Gastrocnemius medialis (tissue), 4 donors: ENCODE results near the gene BBOX1. TPM values are rescaled to one million over a fixed set of nuclear protein-coding genes. Genes with fewer than 3 reads are reported as not detected.

ENCODE experiments used
- ATAC-seq, 2 donors: fragments of 150-250 bp; one replicate each; pipeline ENCODE4 v1.9.1; 2016
- DNase-seq, 2 donors: peaks; one replicate each; pipeline ENCODE4 v3.0.0-alpha.2; 2019
- H3K27ac ChIP-seq, 4 donors: fragments of 200-600 bp; sonication (generic); 1 replicate in 1 of 4; 2 replicates in 3 of 4; pipeline ENCODE4 v1.5.1; 2016 to 2018; ENCODE audit warnings: mild to moderate bottlenecking in 2 of 4, moderate library complexity in 1 of 4
- H3K27me3 ChIP-seq, 3 donors: fragments of 200-600 bp; sonication (generic) in 2 of 3; 1 replicate in 1 of 3; 2 replicates in 2 of 3; pipeline versions ENCODE4 v1.5.1 to v1.6.0; 2016 to 2019; ENCODE audit warnings: mild to moderate bottlenecking in 1 of 3, moderate library complexity in 1 of 3
- H3K36me3 ChIP-seq, 2 donors: fragments of 200-600 bp; sonication (generic) in 1 of 2; one replicate each; pipeline ENCODE4 v1.5.1; 2017 to 2018
- H3K4me1 ChIP-seq, 2 donors: fragments of 200-600 bp; sonication (generic) in 1 of 2; one replicate each; pipeline ENCODE4 v1.5.1; 2016 to 2017; ENCODE audit warnings: mild to moderate bottlenecking in 2 of 2
- H3K4me3 ChIP-seq, 4 donors: fragments of 200-600 bp; sonication (generic) in 3 of 4; 1 replicate in 1 of 4; 2 replicates in 3 of 4; pipeline ENCODE4 v1.5.1; 2016 to 2019; ENCODE audit warnings: mild to moderate bottlenecking in 2 of 4
- H3K9me3 ChIP-seq, 3 donors: fragments of 200-600 bp; sonication (generic) in 2 of 3; 1 replicate in 1 of 3; 2 replicates in 2 of 3; pipeline ENCODE4 v1.5.1; 2016 to 2019
- POLR2A ChIP-seq, 2 donors: fragments of 450-650 bp; IDR thresholded peaks; one replicate each; pipeline ENCODE4 v1.6.1; 2017; ENCODE audit warnings: antibody characterized with exemption in 2 of 2, mild to moderate bottlenecking in 2 of 2, moderate library complexity in 2 of 2
- in situ Hi-C, 4 donors: fragments of 200-750 bp; cut with MboI; loops; one replicate each; pipeline versions ENCODE4 v1.15.0 to v1.8.0; 2017; ENCODE audit warnings: low sequenced_read_pairs in 4 of 4
- intact Hi-C: fragments of 100-400 bp; cut with DNase I; formaldehyde crosslinking; loops from one replicate; pipeline ENCODE4 v1.15.1; 2023; ENCODE audit warnings: low total_unique reads
- total RNA-seq, 4 donors: library from RNA; depleted of rRNA; stranded (reverse); fragments of >200 nt; gene quantifications; one replicate each; pipeline versions ENCODE4 v1.1.0 to v1.2.3, GENCODE V29; 2016
- TF ChIP-seq, protein P1 (sequence below), 5 experiments: fragments of 450-650 bp in 3 of 5; fragments of 200-600 bp in 2 of 5; sonication (generic) in 2 of 5; IDR thresholded peaks in 4 of 5; conservative IDR thresholded peaks in 1 of 5; 1 replicate in 4 of 5; 2 replicates in 1 of 5; pipeline ENCODE4 v1.5.1; 2016 to 2019; ENCODE audit warnings: antibody characterized with exemption in 5 of 5, mild to moderate bottlenecking in 3 of 5, moderate library complexity in 3 of 5

The BBOX1 gene
- total RNA-seq, 4 donors from 2014 or later, result 0.25 to 10.2 (median 0.65) TPM; not detected in 1

DNA sequence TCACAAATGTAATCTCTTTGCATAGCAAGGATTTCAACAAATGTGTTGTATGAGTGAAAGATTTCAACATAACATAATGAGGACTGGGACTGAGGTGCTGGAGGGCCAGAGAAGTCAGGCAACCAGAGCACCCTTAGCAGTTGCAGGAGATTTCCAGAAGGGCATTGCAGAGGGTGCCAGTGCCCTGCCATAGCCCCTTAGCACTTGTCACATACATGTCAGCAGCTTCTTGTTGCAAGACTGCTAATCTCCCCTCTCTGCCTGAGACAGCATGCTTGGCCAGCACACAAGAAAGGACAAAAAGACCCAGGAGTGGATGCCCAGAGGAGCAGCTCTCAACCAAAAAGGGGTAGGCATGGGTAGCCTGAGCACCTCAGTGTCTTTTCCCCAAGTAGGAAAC, 43.2 kb downstream of the BBOX1 start:
- Histone ChIP-seq H3K4me1 (no peaks in the 10 kb centered on the region), H3K36me3 (no peaks in the 10 kb centered on the region), H3K27me3 (no peaks in the 10 kb centered on the region), H3K4me3 (no peak overlapping the region), H3K27ac (no peak overlapping the region), H3K9me3 (no peaks in the 10 kb centered on the region)
- intact Hi-C loops, result no loop called here
- ATAC-seq (no peak), DNase-seq (no peak)
- in situ Hi-C loops, result no loop called here
- TF ChIP-seq, protein P1, sequence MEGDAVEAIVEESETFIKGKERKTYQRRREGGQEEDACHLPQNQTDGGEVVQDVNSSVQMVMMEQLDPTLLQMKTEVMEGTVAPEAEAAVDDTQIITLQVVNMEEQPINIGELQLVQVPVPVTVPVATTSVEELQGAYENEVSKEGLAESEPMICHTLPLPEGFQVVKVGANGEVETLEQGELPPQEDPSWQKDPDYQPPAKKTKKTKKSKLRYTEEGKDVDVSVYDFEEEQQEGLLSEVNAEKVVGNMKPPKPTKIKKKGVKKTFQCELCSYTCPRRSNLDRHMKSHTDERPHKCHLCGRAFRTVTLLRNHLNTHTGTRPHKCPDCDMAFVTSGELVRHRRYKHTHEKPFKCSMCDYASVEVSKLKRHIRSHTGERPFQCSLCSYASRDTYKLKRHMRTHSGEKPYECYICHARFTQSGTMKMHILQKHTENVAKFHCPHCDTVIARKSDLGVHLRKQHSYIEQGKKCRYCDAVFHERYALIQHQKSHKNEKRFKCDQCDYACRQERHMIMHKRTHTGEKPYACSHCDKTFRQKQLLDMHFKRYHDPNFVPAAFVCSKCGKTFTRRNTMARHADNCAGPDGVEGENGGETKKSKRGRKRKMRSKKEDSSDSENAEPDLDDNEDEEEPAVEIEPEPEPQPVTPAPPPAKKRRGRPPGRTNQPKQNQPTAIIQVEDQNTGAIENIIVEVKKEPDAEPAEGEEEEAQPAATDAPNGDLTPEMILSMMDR (IDR thresholded peaks at IDR 0.05 in 4 of 5, conservative IDR thresholded peaks at IDR 0.05 in 1 of 5), result no peak
- no peak for TF ChIP-seq POLR2A (IDR thresholded peaks at IDR 0.05)

DNA sequence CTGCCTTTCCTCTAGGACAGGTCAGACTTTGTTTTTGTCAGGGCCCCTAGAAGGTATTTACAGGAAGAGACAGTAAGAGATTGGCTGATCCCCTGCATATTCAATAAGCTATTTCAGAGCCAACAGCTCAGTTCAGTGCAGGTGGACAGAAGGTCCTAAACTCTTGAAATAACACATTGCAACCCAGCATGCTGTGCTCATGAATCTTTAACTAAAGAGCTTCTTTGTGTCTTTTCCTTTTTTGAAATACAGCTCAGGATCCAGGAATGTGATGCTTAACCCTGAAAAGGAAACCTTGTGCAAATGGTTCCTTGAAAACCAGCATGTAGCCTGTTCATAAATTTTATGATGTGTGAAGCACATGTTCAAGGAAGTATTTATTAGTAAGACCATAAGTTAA, 43.9 kb downstream of the BBOX1 start:
- in situ Hi-C loops (no loop called here), intact Hi-C loops (no loop called here)
- TF ChIP-seq, protein P1 (IDR thresholded peaks at IDR 0.05 in 4 of 5, conservative IDR thresholded peaks at IDR 0.05 in 1 of 5), result no peak
- no peak for TF ChIP-seq POLR2A (IDR thresholded peaks at IDR 0.05)
- H3K27me3 ChIP-seq, result no peaks in the 10 kb centered on the region
- DNase-seq, result no peak
- no peak overlapping the region for H3K4me3 ChIP-seq
- no peaks in the 10 kb centered on the region for H3K36me3 ChIP-seq
- no peaks in the 10 kb centered on the region for H3K9me3 ChIP-seq
- H3K4me1 ChIP-seq, result no peaks in the 10 kb centered on the region
- no peak for ATAC-seq
- no peak overlapping the region for H3K27ac ChIP-seq

DNA sequence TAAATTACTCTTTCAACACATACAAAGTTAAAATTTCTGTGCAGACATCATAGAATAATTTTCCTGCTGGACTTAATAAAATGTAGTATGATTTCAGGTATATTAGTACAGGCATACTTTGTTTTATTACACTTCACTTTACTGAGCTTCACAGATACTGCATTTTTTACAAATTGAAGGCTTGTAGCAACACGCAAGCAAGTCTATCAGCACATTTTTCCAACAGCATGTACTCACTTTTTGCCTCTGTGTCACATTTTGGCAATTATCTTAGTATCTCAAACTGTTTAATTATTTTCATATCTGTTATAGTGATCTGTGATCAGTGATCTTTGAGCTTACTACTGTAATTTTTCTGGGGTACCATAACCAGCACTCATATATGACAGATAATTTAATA, 44.5 kb downstream of the BBOX1 start:
- DNase-seq, result no peak

DNA sequence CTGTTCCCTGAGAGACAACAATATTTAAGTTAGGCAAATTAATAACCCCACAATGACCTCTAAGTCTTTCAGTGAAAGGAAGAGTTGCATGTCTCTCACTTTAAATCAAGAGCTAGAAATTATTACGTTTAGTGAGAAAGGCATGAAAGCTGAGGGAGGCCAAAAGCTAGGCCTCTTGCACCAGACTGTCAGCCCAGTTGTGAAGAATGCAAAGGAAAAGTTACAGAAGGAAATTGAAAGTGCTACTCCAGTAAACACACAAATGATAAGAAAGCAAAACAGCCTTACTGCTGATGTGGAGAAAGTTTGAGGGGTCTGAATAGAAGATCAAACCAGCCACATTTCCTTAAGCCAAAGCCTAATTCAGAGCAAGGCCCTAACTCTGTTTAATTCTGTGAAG, 45.0 kb downstream of the BBOX1 start:
- TF ChIP-seq POLR2A (IDR thresholded peaks at IDR 0.05), result no peak
- TF ChIP-seq, protein P1 (IDR thresholded peaks at IDR 0.05 in 4 of 5, conservative IDR thresholded peaks at IDR 0.05 in 1 of 5), result no peak
- H3K4me3 ChIP-seq, result no peak overlapping the region
- in situ Hi-C loops (no loop called here), intact Hi-C loops (no loop called here)
- H3K4me1 ChIP-seq, result no peaks in the 10 kb centered on the region
- H3K27me3 ChIP-seq, result no peaks in the 10 kb centered on the region
- no peak overlapping the region for H3K27ac ChIP-seq
- ATAC-seq (no peak), DNase-seq (no peak)
- no peaks in the 10 kb centered on the region for H3K9me3 ChIP-seq
- H3K36me3 ChIP-seq, result no peaks in the 10 kb centered on the region

More for the DNA sequence above, 44.5 kb downstream of the BBOX1 start:
- Histone ChIP-seq H3K4me3 (no peak overlapping the region), H3K27ac (no peak overlapping the region), H3K4me1 (no peaks in the 10 kb centered on the region), H3K27me3 (no peaks in the 10 kb centered on the region), H3K36me3 (no peaks in the 10 kb centered on the region), H3K9me3 (no peaks in the 10 kb centered on the region)
- no peak for ATAC-seq
- no peak for TF ChIP-seq POLR2A (IDR thresholded peaks at IDR 0.05)
- TF ChIP-seq, protein P1 (IDR thresholded peaks at IDR 0.05 in 4 of 5, conservative IDR thresholded peaks at IDR 0.05 in 1 of 5), result no peak
- intact Hi-C loops, result no loop called here
- in situ Hi-C loops, result no loop called here

DNA sequence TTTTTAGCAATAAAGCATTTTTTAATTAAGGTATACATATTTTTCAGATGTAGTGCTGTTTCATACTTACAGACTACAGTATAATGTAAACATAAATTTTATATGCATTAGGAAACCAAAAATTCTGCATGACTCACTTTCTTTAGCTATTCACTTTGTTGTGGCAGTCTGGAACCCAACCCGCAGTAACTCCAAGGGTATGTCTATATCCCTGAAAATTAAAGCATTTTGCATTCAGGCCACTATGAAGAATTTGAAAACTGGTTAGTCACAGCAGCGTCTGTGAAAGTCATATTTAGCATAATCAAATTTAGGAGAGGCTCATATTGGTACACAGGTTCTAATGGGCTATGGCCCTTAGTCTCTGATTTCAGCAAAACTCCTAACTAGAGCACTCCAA, 46.8 kb downstream of the BBOX1 start:
- no peak for TF ChIP-seq POLR2A (IDR thresholded peaks at IDR 0.05)
- TF ChIP-seq, protein P1 (IDR thresholded peaks at IDR 0.05 in 4 of 5, conservative IDR thresholded peaks at IDR 0.05 in 1 of 5), result no peak
- in situ Hi-C loops (no loop called here), intact Hi-C loops (no loop called here)
- no peak for ATAC-seq
- Histone ChIP-seq H3K4me3 (no peak overlapping the region), H3K36me3 (no peaks in the 10 kb centered on the region), H3K9me3 (no peaks in the 10 kb centered on the region), H3K27me3 (no peaks in the 10 kb centered on the region), H3K4me1 (no peaks in the 10 kb centered on the region), H3K27ac (no peak overlapping the region)
- no peak for DNase-seq
